ENCODE data around the gene RASIP1.

RASIP1 gene

GRCh38 chr19:48756212-48756611 is 15.8 kb upstream of the RASIP1 start:
- no peak for DNase-seq (ENCODE audit: low spot score)

GRCh38 chr19:48755787-48756186 is 15.4 kb upstream of the RASIP1 start:
- DNase-seq (ENCODE audit: low spot score), result no peak

GRCh38 chr19:48755084-48755641 is 14.8 kb upstream of the RASIP1 start, which contains the start of gene FGF21:
TSS of gene FGF21 (plus strand) at chr19:48755524. CDS start at chr19:48756237, 713 bp downstream.
- DNase-seq (ENCODE audit: low spot score), result no peak

- peak; percentile 66 for DNase-seq (ENCODE audit: low spot score)
Observed at GRCh38 chr19:48752496-48753365, 12.3 kb upstream of the RASIP1 start, which contains the start of gene FUT1. TSS of gene FUT1 (minus strand) at chr19:48752641. CDS start at chr19:48751281, 1,360 bp downstream.

GRCh38 chr19:48751845-48752495 is 11.6 kb upstream of the RASIP1 start:
- no peak for DNase-seq (ENCODE audit: low spot score)

- no peak for DNase-seq (ENCODE audit: low spot score)
Observed at GRCh38 chr19:48750771-48751504, 10.5 kb upstream of the RASIP1 start.

- no peak for DNase-seq (ENCODE audit: low spot score)
Observed at GRCh38 chr19:48750351-48750750, 9.9 kb upstream of the RASIP1 start.

GRCh38 chr19:48749571-48750198 is 9.3 kb upstream of the RASIP1 start:
- no peak for DNase-seq (ENCODE audit: low spot score)

GRCh38 chr19:48746738-48747575 is 6.5 kb upstream of the RASIP1 start, which contains the start of gene IZUMO1:
TSS of gene IZUMO1 (minus strand) at chr19:48746909. CDS start at chr19:48745859, 1,050 bp downstream.
- DNase-seq (ENCODE audit: low spot score), result no peak

- DNase-seq (ENCODE audit: low spot score), result no peak
Observed at GRCh38 chr19:48746110-48746509, 5.7 kb upstream of the RASIP1 start.

GRCh38 chr19:48745208-48745995 is 5.0 kb upstream of the RASIP1 start:
- peak; percentile 80 for DNase-seq (ENCODE audit: low spot score)

GRCh38 chr19:48742096-48742495 is 1.7 kb upstream of the RASIP1 start:
- DNase-seq (ENCODE audit: low spot score), result no peak

GRCh38 chr19:48741129-48741999 is 954 bp upstream of the RASIP1 start:
- DNase-seq (ENCODE audit: low spot score), result no peak

- DNase-seq (ENCODE audit: low spot score), result no peak
Observed at GRCh38 chr19:48739404-48740163, 826 bp downstream of the RASIP1 start.

- DNase-seq (ENCODE audit: low spot score), result peak; percentile 90
Observed at GRCh38 chr19:48738557-48739403, 1.6 kb downstream of the RASIP1 start.

- no peak for DNase-seq (ENCODE audit: low spot score)
Observed at GRCh38 chr19:48737360-48737998, 2.9 kb downstream of the RASIP1 start.

All from RKO (cell line).